ENCODE data around the gene CEP250. TPM values are rescaled to one million over a fixed set of nuclear protein-coding genes. Genes with fewer than 3 reads are reported as not detected.
"Not testable (repeated sequence)": the region's sequence is repeated elsewhere in the genome, so short reads cannot be mapped to it uniquely, and the experiment has no call there.

CEP250 gene
- total RNA-seq, 2 experiments from 2014 or later: 48.8 to 55.5 TPM

DNA sequence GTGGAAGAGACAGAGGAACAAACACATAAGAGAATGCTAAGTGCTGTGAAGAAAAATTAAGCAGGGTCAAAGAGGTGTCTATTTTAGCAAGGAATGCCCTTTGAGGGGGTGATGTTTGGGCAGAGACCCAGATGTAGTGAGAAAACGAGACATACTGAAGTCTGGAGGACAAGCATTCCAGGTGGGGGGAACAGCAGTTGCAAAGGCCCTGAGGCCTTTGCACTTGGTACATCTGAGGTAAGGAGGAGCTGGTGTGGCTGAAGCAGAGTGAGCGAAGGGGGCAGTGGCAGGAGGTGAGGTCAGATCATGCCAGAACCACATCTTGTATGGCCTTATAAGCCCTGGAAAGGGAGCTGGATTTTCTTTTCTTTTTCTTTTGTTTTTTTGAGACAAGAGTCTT is 11.2 kb upstream of the CEP250 start:
- H3K36me3 Mint-ChIP-seq: no peaks in the 10 kb centered on the region
- H3K4me3 Mint-ChIP-seq: no peak overlapping the region
- no peaks in the 10 kb centered on the region for H3K9me3 Mint-ChIP-seq
- H3K27ac Mint-ChIP-seq: no peak overlapping the region
- H3K4me1 Mint-ChIP-seq: peaks cover 7% of the 10 kb centered on the region
- peaks cover 16% of the 10 kb centered on the region for H3K27me3 Mint-ChIP-seq
- no peak for DNase-seq

DNA sequence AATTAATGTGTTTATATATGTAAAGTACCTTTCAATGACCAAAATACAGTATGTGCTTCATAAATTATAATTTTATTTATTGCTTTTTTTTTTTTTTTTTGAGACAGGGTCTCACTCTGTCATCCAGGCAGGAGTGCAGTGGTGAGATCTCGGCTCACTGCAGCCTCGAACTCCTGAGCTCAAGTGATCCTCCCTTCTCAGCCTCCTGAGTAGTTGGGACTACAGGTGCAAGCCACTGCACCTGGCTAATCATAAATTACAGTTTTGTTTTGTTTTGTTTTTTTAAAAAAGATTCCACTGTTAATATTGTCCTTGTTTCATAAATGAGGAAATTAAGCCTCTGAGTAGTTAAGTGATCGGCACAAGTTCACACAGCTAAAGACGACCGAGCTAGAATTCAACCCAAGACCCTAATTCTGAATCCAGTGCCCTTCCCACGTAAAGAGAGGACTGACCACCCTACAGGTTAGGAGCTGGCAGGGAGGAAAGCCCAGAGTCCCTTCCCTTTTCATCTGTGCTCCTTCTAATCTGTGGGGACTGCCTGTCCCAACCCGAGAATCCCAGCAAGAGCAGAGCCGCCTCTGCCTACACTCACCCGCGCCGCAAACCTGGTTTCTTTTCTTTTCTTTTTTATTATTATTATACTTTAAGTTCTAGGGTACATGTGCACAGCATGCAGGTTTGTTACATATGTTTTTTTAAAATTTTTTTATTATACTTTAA is 8.9 kb upstream of the CEP250 start:
- no peaks in the 10 kb centered on the region for H3K9me3 Mint-ChIP-seq
- H3K4me1 Mint-ChIP-seq: peaks cover 7% of the 10 kb centered on the region
- peaks cover 7% of the 10 kb centered on the region for H3K27me3 Mint-ChIP-seq
- no peaks in the 10 kb centered on the region for H3K36me3 Mint-ChIP-seq
- peak overlapping the region; percentile 48 for H3K27ac Mint-ChIP-seq
- H3K4me3 Mint-ChIP-seq: peak overlapping the region; percentile 73
- DNase-seq: no peak

DNA sequence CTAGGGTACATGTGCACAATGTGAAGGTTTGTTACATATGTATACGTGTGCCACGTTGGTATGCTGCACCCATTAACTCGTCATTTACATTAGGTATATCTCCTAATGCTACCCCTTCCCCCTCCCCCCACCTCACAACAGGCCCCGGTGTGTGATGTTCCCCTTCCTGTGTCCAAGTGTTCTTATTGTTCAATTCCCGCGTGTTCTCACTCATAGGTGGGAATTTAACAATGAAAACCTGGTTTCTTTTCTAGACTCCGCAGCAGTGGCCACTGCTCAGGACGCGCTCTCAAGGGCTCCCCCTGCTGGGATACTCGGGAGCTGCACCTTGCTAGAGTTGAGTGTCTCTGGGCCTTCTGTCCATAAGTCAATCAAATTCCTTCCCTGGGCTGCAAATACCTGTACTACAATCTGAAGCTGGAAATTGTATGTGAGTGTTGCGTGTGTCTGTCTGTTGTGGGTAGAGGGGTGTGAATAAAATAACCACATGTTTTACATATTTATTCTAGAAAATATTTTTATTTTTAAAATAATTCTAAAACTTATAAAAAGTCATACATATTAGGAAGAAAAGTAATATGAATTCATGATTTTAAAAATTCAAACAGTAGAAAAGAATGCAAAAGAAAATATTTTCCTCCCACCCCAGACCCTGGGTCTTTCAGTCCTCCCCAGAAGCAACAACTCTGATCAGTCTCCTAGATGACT is 8.2 kb upstream of the CEP250 start:
- peaks cover 7% of the 10 kb centered on the region for H3K27me3 Mint-ChIP-seq
- peak; percentile 89 for DNase-seq
- peaks cover 7% of the 10 kb centered on the region for H3K4me1 Mint-ChIP-seq
- H3K9me3 Mint-ChIP-seq: no peaks in the 10 kb centered on the region
- no peaks in the 10 kb centered on the region for H3K36me3 Mint-ChIP-seq
- peak overlapping the region; percentile 78 for H3K27ac Mint-ChIP-seq
- peak overlapping the region; percentile 86 for H3K4me3 Mint-ChIP-seq

GRCh38 chr20:35448788-35449373 is 6.5 kb upstream of the CEP250 start:
- Mint-ChIP-seq H3K4me3 (no peak overlapping the region), H3K4me1 (peaks cover 12% of the 10 kb centered on the region), H3K9me3 (no peaks in the 10 kb centered on the region), H3K27ac (no peak overlapping the region), H3K36me3 (no peaks in the 10 kb centered on the region), H3K27me3 (peaks cover 7% of the 10 kb centered on the region)
- no peak for DNase-seq

DNA sequence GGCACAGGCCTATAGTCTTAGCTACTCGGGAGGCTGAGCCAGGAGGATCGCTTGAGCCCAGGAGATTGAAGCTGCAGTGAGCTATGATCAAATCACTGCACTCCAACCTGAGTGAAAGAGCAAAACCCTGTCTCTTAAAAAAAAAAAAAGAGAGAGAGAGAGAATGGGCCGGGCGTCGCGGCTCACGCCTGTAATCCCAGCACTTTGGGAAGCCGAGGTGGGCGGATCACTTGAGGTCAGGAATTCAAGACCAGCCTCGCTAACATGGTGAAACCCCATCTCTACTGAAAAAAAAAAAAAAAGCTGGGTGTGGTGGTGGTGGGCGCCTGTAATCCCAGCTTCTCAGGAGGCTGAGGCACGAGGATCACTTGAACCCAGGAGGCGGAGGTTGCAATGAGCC is 5.5 kb upstream of the CEP250 start:
- not testable (repeated sequence) for H3K9me3 Mint-ChIP-seq, H3K4me3 Mint-ChIP-seq, H3K36me3 Mint-ChIP-seq, H3K27me3 Mint-ChIP-seq, H3K27ac Mint-ChIP-seq, DNase-seq
- H3K4me1 Mint-ChIP-seq: peaks cover 13% of the 10 kb centered on the region

DNA sequence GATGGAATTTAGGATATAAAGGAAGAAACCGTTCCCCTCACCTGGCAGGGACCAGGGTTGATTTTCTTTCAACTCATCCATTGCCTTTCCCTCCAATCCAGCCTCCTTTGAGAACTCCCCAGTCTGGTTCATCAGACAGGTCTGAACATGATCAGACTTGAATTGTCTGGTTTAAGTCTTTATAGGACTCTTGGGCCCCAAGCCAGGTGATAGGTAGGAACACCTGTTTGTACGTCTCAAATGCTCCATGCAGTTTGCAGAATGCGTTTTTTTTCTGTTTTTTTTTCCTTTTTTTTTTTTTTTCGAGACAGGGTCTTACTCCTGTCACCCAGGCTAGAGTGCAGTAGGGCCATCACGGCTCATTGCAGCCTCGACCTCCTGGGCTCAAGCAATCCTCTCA is 4.1 kb upstream of the CEP250 start:
- H3K36me3 Mint-ChIP-seq: no peaks in the 10 kb centered on the region
- H3K4me1 Mint-ChIP-seq: peaks cover 17% of the 10 kb centered on the region
- H3K27me3 Mint-ChIP-seq: peaks cover 3% of the 10 kb centered on the region
- H3K4me3 Mint-ChIP-seq: no peak overlapping the region
- H3K27ac Mint-ChIP-seq: no peak overlapping the region
- H3K9me3 Mint-ChIP-seq: no peaks in the 10 kb centered on the region
- no peak for DNase-seq

- H3K27me3 Mint-ChIP-seq: no peaks in the 10 kb centered on the region
- H3K27ac Mint-ChIP-seq: peak overlapping the region; percentile 99
- H3K4me3 Mint-ChIP-seq: peak overlapping the region; percentile 89
- H3K36me3 Mint-ChIP-seq: no peaks in the 10 kb centered on the region
- DNase-seq: no peak
- H3K4me1 Mint-ChIP-seq: peaks cover 20% of the 10 kb centered on the region
- no peaks in the 10 kb centered on the region for H3K9me3 Mint-ChIP-seq
Observed at GRCh38 chr20:35453647-35454046, 1.8 kb upstream of the CEP250 start.

DNA sequence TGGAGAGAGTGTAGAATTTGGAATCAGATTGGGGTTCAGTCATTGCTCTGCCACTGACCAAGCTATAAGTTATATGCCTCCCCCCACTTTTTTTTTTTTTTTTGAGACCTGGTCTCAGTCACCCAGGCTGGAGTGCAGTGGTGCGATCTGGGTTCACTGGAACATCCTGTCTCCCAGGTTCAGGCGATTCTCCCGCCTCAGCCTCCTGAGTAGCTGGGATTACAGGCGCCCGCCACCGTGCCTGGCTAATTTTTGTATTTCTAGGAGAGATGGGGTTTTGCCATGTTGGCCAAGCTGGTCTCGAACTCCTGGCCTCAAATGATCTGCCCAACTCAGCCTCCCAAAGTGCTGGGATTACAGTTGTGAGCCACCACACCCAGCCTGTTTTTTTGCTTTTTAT is 1.3 kb downstream of the CEP250 start:
- H3K4me3 Mint-ChIP-seq: peak overlapping the region; percentile 89

GRCh38 chr20:35457539-35457938 is 2.1 kb downstream of the CEP250 start:
- H3K4me1 Mint-ChIP-seq: peaks cover 22% of the 10 kb centered on the region
- not testable (repeated sequence) for H3K4me3 Mint-ChIP-seq, H3K36me3 Mint-ChIP-seq, H3K27ac Mint-ChIP-seq, DNase-seq, H3K9me3 Mint-ChIP-seq, H3K27me3 Mint-ChIP-seq

More for the DNA sequence above, 1.3 kb downstream of the CEP250 start:
- H3K4me1 Mint-ChIP-seq: peaks cover 22% of the 10 kb centered on the region
- H3K27me3 Mint-ChIP-seq, H3K9me3 Mint-ChIP-seq, DNase-seq, H3K27ac Mint-ChIP-seq, H3K36me3 Mint-ChIP-seq: not testable (repeated sequence)

DNA sequence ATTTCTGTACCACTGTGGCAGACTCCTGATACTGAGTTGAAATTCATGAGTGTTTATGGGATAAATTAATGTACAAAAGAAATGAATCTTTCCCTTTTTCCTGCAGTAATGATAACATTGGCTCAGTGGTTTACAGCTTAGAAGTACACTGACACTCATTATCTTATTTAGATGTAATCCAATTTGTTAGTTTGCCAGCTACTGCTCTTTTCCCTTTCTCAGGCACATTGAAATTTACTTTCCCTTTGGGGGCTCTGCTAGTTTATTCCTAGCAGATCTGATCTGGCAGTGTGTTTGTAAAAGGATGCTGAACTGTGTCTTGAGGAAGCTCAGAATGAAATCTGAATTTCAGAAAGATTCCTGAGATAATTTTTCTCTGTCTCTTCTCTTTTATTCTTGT is 3.0 kb downstream of the CEP250 start:
- Mint-ChIP-seq H3K27me3 (no peaks in the 10 kb centered on the region), H3K9me3 (no peaks in the 10 kb centered on the region), H3K4me3 (no peak overlapping the region), H3K4me1 (peaks cover 21% of the 10 kb centered on the region), H3K36me3 (no peaks in the 10 kb centered on the region), H3K27ac (no peak overlapping the region)
- no peak for DNase-seq

DNA sequence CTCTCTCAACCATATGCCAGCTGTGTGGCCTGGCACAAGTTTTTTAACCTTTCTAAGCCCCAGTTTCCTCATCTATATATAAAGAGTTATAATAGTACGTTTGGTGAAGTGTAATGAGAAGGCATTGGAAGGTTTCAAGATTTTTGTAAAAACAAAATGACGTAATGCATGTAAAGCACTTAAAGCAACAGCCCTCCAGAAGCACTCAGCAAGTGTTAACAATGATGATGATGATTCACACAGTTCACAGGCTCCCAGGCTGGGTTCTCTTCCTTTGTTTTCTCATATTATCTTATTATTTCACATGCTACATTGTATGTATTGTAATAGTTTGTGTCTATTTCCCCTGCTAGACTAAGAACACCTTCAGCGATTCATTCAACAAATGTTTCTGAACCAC is 6.2 kb downstream of the CEP250 start:
- H3K27me3 Mint-ChIP-seq: no peaks in the 10 kb centered on the region
- H3K36me3 Mint-ChIP-seq: no peaks in the 10 kb centered on the region
- H3K4me1 Mint-ChIP-seq: peaks cover 8% of the 10 kb centered on the region
- no peak overlapping the region for H3K4me3 Mint-ChIP-seq
- H3K9me3 Mint-ChIP-seq: no peaks in the 10 kb centered on the region
- no peak for DNase-seq
- H3K27ac Mint-ChIP-seq: no peak overlapping the region

DNA sequence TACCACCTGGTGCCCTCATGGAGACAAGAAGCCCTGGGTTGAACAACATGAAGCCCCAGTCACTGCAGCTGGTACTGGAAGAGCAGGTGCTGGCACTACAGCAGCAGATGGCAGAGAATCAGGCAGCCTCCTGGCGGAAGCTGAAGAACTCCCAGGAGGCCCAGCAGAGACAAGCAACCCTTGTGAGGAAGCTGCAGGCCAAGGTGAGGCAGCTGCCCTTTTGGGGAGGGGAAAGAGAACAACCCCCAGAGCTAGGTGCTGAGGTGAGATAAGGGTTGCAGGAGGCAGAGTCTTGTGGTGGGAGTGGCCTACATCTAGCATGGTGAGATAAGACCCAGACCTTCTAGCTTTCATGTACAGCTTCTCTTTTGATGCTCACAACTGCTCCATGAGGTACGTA is 7.0 kb downstream of the CEP250 start:
- no peak for DNase-seq
- H3K27ac Mint-ChIP-seq: no peak overlapping the region
- no peaks in the 10 kb centered on the region for H3K27me3 Mint-ChIP-seq
- H3K36me3 Mint-ChIP-seq: no peaks in the 10 kb centered on the region
- H3K4me1 Mint-ChIP-seq: peaks cover 8% of the 10 kb centered on the region
- no peak overlapping the region for H3K4me3 Mint-ChIP-seq
- no peaks in the 10 kb centered on the region for H3K9me3 Mint-ChIP-seq

DNA sequence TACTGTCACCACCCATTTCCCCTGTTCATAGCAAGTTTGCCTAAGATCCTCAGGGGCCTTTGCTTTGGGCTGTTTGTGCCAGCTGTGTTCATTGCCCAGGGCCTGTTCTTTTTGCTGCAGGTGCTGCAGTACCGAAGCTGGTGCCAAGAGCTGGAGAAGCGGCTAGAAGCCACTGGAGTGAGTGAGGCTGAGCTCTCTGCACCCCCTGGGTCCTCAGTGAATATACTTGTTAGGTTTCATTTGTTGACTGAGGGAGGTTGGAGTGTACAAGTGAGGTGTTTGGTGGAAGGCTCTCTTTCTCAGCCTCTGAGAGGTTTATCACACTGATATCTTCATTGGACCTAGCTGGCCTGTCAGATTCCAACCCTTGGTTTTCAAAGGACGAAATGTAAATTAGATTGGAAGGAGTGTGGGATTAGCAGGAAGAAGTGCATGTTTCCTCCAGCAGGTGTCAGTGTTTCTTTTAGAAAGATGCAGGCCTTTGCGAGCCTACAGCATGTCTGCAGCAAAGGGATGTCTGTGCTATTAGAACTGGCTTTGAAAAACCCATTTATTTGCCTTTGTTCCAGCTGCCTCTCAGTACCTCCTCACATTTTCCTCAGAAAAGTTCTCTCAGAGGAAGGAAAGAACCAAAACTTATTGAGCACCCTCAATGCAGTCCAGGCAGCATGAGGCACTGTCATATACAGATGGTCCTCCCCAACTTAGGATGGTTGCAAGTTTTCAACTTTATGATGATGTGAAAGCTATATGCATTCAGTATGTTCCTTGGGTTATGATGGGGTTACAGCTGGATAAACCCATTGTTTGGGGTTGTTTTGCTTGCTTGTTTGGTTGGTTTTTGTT is 8.3 kb downstream of the CEP250 start:
- Mint-ChIP-seq H3K4me3 (no peak overlapping the region), H3K9me3 (no peaks in the 10 kb centered on the region), H3K27me3 (no peaks in the 10 kb centered on the region), H3K36me3 (no peaks in the 10 kb centered on the region), H3K27ac (no peak overlapping the region), H3K4me1 (peaks cover 1% of the 10 kb centered on the region)
- DNase-seq: peak; percentile 36

- no peaks in the 10 kb centered on the region for H3K36me3 Mint-ChIP-seq
- DNase-seq: no peak
- H3K27me3 Mint-ChIP-seq: no peaks in the 10 kb centered on the region
- H3K4me1 Mint-ChIP-seq: no peaks in the 10 kb centered on the region
- no peaks in the 10 kb centered on the region for H3K9me3 Mint-ChIP-seq
- H3K27ac Mint-ChIP-seq: peak overlapping the region; percentile 38
- H3K4me3 Mint-ChIP-seq: no peak overlapping the region
Observed at GRCh38 chr20:35465976-35466375, 10.6 kb downstream of the CEP250 start.

GRCh38 chr20:35466856-35467255 is 11.5 kb downstream of the CEP250 start:
- no peaks in the 10 kb centered on the region for H3K27me3 Mint-ChIP-seq

More at GRCh38 chr20:35466856-35467255, 11.5 kb downstream of the CEP250 start:
- Mint-ChIP-seq H3K4me3 (no peak overlapping the region), H3K4me1 (no peaks in the 10 kb centered on the region), H3K36me3 (no peaks in the 10 kb centered on the region), H3K27ac (no peak overlapping the region), H3K9me3 (no peaks in the 10 kb centered on the region)
- no peak for DNase-seq
